Panc1 (cell line): ENCODE data around the gene TBC1D13. TPM values are rescaled to one million over a fixed set of nuclear protein-coding genes. Genes with fewer than 3 reads are reported as not detected.

ENCODE experiments used
- ATAC-seq: fragments of 200-7000 bp; cut with Tn5 transposase; 2 replicates; pipeline ENCODE4 v1.9.1; 2020; ENCODE audit warnings: mild to moderate bottlenecking, moderate library complexity
- BruUV-seq: library from RNA; stranded (reverse); fragments of 400-500 nt; replicated peaks from 2 replicates; lab custom pipeline; 2021; lab: Mats Ljungman, UMichigan
- CTCF ChIA-PET: fragments of 300-600 bp; sonication (Branson Sonifier 250); formaldehyde crosslinking; loops from one replicate; lab custom pipeline; 2022; ENCODE audit warnings: antibody characterized with exemption; lab: Charles Lee
- POLR2A ChIA-PET: fragments of 300-600 bp; sonication (Branson Sonifier 250); formaldehyde crosslinking; loops from one replicate; lab custom pipeline; 2022; ENCODE audit warnings: antibody characterized with exemption; lab: Charles Lee
- DNase-seq: peaks from one replicate; pipeline ENCODE4 v3.0.0-alpha.2; 2010; ENCODE audit warnings: low read depth, low spot score
- H3K27ac ChIP-seq: 2 replicates; pipeline ENCODE4 v1.5.1; 2011; ENCODE audit warnings: mild to moderate bottlenecking, low read length, inconsistent platforms
- H3K27me3 ChIP-seq: fragments of 200-500 bp; sonication (Bioruptor generic); 2 replicates; pipeline ENCODE4 v1.6.0; 2014; ENCODE audit warnings: low read length, inconsistent platforms; ENCODE audit not compliant: control insufficient read depth, insufficient read depth
- H3K36me3 ChIP-seq: fragments of 200-500 bp; sonication (Bioruptor generic); 2 replicates; pipeline ENCODE4 v1.5.1; 2014; ENCODE audit warnings: inconsistent platforms, mild to moderate bottlenecking, low read length, moderate library complexity; ENCODE audit not compliant: control insufficient read depth, insufficient read depth
- H3K4me1 ChIP-seq: 2 replicates; pipeline ENCODE4 v1.5.1; 2011; ENCODE audit warnings: inconsistent platforms, mild to moderate bottlenecking, low read length, moderate library complexity; ENCODE audit not compliant: control insufficient read depth, insufficient read depth
- H3K4me3 ChIP-seq, 2 experiments: 2 replicates each; pipeline ENCODE4 v1.5.1; 2011 to 2012; ENCODE audit warnings: low read depth in 2 of 2, low read length in 2 of 2, mild to moderate bottlenecking in 2 of 2, inconsistent platforms in 1 of 2, moderate library complexity in 1 of 2
- H3K9me3 ChIP-seq: fragments of 200-500 bp; sonication (Bioruptor generic); 2 replicates; pipeline ENCODE4 v1.5.1; 2014; ENCODE audit warnings: low read depth, mild to moderate bottlenecking, inconsistent platforms, low read length, moderate library complexity; ENCODE audit not compliant: control insufficient read depth, insufficient read depth
- POLR2AphosphoS5 ChIP-seq: IDR thresholded peaks from 2 replicates; pipeline ENCODE4 v1.6.1; 2012; ENCODE audit warnings: mild to moderate bottlenecking, low read depth, low read length, moderate library complexity
- SIN3A ChIP-seq: IDR thresholded peaks from 2 replicates; pipeline ENCODE4 v1.6.1; 2012; ENCODE audit warnings: low read depth, mild to moderate bottlenecking, low read length, moderate library complexity, borderline replicate concordance; ENCODE audit not compliant: insufficient read depth
- TCF7L2 ChIP-seq: IDR thresholded peaks from 2 replicates; pipeline ENCODE4 v1.6.1; 2011; ENCODE audit warnings: mild to moderate bottlenecking, low read depth, low read length, inconsistent platforms
- in situ Hi-C: cut with HindIII; loops from 2 replicates; pipeline ENCODE4 v1.10.0; 2016; ENCODE audit warnings: low sequenced_read_pairs, low pct_unique_long_range_greater_than_20kb
- intact Hi-C: fragments of 100-400 bp; cut with micrococcal nuclease; formaldehyde crosslinking; loops from one replicate; pipeline ENCODE4 v1.10.0; 2022; ENCODE audit not compliant: unreplicated experiment
- total RNA-seq: library from RNA; stranded (reverse); gene quantifications from one replicate; pipeline ENCODE4 v1.2.1, GENCODE V29; 2021; ENCODE audit not compliant: unreplicated experiment
- TF ChIP-seq, protein P1 (sequence below): fragments of 450-650 bp; IDR thresholded peaks from 2 replicates; pipeline ENCODE4 v1.5.1; 2017; ENCODE audit warnings: mild to moderate bottlenecking
- TF ChIP-seq, protein P2 (sequence below), 2 experiments: IDR thresholded peaks; 2 replicates each; pipeline ENCODE4 v1.6.1; 2011 to 2012; ENCODE audit warnings: low read depth in 2 of 2, control low read depth in 1 of 2, low read length in 1 of 2, mild to moderate bottlenecking in 1 of 2, moderate library complexity in 1 of 2; ENCODE audit not compliant: insufficient read depth in 1 of 2

Gene TBC1D13
- total RNA-seq, 1 experiment from 2014 or later, result 21.3 TPM

DNA sequence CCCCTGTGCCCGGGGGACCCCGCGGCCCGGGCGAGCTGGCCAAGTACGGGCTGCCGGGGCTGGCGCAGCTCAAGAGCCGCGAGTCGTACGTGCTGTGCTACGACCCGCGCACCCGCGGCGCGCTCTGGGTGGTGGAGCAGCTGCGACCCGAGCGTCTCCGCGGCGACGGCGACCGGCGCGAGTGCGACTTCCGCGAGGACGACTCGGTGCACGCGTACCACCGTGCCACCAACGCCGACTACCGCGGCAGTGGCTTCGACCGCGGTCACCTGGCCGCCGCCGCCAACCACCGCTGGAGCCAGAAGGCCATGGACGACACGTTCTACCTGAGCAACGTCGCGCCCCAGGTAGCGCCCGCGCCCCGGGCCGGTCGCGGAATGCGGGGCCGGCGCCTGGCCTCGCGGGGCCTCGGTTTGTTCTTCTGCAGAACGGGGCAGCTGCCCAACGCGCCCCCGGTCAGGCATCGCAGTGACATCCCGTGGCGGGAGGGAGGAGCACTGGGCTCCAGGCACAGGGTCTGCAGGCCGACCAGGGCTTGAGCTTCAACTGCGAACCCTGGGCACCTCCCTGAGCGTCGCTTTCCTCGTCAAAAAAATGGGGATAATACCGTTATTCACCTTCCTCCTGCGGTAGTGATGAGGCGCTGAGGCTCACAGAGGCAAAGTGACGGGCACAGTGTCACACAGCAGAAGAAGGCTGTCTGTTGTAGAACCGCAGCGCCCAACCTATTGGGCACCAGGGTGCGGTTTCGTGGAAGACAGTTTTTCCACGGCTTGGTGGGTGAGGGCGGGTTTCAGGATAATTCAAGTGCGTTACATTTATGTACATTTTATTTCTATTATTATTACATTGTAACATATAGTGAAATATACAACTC is 32.0 kb downstream of the TBC1D13 start:
- intact Hi-C loops (loop anchor here (10.0 kb wide), 1 partner anchor 84 kb away; no protein-coding TSS in a partner anchor), in situ Hi-C loops (no loop called here)
- DNase-seq (no peak), ATAC-seq (peak; percentile 58)
- H3K27me3 ChIP-seq, result no peaks in the 10 kb centered on the region
- peaks cover 3% of the 10 kb centered on the region; the same call in 1 of the 2 replicates for H3K4me1 ChIP-seq
- CTCF ChIA-PET, result interaction anchor here (0.7 kb wide), 1 partner anchor 210 kb away, joined by 3 read pairs; no protein-coding TSS in a partner anchor
- H3K4me3 ChIP-seq, result peak overlapping the region; percentile 48 to 53
- TF ChIP-seq, protein P1, sequence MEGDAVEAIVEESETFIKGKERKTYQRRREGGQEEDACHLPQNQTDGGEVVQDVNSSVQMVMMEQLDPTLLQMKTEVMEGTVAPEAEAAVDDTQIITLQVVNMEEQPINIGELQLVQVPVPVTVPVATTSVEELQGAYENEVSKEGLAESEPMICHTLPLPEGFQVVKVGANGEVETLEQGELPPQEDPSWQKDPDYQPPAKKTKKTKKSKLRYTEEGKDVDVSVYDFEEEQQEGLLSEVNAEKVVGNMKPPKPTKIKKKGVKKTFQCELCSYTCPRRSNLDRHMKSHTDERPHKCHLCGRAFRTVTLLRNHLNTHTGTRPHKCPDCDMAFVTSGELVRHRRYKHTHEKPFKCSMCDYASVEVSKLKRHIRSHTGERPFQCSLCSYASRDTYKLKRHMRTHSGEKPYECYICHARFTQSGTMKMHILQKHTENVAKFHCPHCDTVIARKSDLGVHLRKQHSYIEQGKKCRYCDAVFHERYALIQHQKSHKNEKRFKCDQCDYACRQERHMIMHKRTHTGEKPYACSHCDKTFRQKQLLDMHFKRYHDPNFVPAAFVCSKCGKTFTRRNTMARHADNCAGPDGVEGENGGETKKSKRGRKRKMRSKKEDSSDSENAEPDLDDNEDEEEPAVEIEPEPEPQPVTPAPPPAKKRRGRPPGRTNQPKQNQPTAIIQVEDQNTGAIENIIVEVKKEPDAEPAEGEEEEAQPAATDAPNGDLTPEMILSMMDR, result no peak
- TF ChIP-seq POLR2AphosphoS5, result no peak
- no peaks in the 10 kb centered on the region; the same call in 1 of the 2 replicates for H3K36me3 ChIP-seq
- no peaks in the 10 kb centered on the region for H3K9me3 ChIP-seq
- POLR2A ChIA-PET, result no interaction called here
- no TSS peak for BruUV-seq
- peak overlapping the region; percentile 39; the same call in 1 of the 2 replicates for H3K27ac ChIP-seq

DNA sequence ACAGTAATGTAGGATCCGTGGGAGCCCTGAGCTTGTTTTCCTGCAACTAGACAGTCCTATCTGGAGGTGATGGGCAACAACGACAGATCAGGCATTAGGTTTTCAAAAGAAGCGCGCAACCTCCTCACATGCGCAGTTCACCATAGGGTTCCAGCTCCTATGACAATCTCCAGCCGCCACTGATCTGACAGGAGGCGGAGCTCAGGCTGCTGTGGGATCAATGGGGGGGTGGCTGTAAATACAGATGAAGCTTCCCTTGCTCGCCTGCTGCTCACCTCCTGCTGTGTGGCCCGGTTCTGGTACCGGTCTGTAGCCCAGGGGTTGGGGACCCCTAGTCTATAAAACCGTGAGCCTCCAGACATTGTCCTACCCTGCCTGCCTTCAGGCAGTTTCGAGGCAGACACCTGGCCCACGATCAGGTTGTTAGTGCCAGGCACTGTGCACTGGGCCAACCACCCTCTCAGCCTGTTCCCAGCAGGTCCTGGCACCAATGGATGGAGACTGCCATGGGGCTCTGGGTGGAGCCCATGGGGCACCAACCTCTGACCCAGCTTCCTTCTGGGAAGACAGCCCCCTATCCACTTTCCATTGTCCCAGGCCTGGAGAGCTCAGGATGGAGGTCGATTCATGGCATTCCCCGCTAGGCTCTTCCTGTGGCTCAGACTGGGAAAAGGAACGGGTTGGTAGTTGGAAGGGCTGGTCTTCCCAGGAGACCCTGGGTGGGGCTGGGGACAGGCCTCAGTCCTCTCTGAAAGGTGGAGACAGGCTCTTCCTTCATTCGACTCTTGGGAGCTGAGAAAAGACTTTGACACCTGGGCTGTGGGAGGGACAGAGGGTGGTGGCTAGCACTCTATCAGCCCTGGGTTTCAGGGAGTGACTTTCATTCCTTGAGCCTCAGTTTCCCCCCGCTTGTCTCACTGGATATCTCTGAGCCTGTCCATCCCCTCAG is 32.9 kb downstream of the TBC1D13 start:
- H3K36me3 ChIP-seq, result no peaks in the 10 kb centered on the region; the same call in 1 of the 2 replicates
- H3K9me3 ChIP-seq, result no peaks in the 10 kb centered on the region
- intact Hi-C loops, result loop anchor here (10.0 kb wide), 1 partner anchor 85 kb away; no protein-coding TSS in a partner anchor
- in situ Hi-C loops, result no loop called here
- BruUV-seq, result TSS peak; percentile 77
- CTCF ChIA-PET, result no interaction called here
- TF ChIP-seq TCF7L2 (no peak), POLR2AphosphoS5 (no peak; the same call in 1 of the 2 replicates), SIN3A (0 out of 2 replicates have a peak, but pooled peaks have one; percentile 45)
- TF ChIP-seq, protein P1, result no peak
- TF ChIP-seq, protein P2, sequence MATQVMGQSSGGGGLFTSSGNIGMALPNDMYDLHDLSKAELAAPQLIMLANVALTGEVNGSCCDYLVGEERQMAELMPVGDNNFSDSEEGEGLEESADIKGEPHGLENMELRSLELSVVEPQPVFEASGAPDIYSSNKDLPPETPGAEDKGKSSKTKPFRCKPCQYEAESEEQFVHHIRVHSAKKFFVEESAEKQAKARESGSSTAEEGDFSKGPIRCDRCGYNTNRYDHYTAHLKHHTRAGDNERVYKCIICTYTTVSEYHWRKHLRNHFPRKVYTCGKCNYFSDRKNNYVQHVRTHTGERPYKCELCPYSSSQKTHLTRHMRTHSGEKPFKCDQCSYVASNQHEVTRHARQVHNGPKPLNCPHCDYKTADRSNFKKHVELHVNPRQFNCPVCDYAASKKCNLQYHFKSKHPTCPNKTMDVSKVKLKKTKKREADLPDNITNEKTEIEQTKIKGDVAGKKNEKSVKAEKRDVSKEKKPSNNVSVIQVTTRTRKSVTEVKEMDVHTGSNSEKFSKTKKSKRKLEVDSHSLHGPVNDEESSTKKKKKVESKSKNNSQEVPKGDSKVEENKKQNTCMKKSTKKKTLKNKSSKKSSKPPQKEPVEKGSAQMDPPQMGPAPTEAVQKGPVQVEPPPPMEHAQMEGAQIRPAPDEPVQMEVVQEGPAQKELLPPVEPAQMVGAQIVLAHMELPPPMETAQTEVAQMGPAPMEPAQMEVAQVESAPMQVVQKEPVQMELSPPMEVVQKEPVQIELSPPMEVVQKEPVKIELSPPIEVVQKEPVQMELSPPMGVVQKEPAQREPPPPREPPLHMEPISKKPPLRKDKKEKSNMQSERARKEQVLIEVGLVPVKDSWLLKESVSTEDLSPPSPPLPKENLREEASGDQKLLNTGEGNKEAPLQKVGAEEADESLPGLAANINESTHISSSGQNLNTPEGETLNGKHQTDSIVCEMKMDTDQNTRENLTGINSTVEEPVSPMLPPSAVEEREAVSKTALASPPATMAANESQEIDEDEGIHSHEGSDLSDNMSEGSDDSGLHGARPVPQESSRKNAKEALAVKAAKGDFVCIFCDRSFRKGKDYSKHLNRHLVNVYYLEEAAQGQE (IDR thresholded peaks at IDR 0.05; ENCODE audit: insufficient read depth in 1 of 2, low read depth in 2 of 2, low read length in 1 of 2), result no peak
- H3K4me3 ChIP-seq, result peak overlapping the region; percentile 48 to 53
- POLR2A ChIA-PET, result interaction anchor here (0.6 kb wide), 1 partner anchor 63 kb away, joined by 4 read pairs; no protein-coding TSS in a partner anchor
- no peaks in the 10 kb centered on the region for H3K27me3 ChIP-seq
- ATAC-seq, result peak; percentile 32
- peaks cover 3% of the 10 kb centered on the region; the same call in 1 of the 2 replicates for H3K4me1 ChIP-seq
- no peak for DNase-seq
- no peak overlapping the region for H3K27ac ChIP-seq
